Hepatocyte (in vitro differentiated cells): ENCODE data around the gene GABPA. TPM values are rescaled to one million over a fixed set of nuclear protein-coding genes. Genes with fewer than 3 reads are reported as not detected.

Source experiments
- DNase-seq: peaks from one replicate; pipeline ENCODE4 v3.0.0-alpha.2; 2016; ENCODE audit warnings: low spot score
- H2AFZ ChIP-seq: fragments of 200-600 bp; sonication (generic); 2 replicates; pipeline ENCODE4 v1.6.0; 2016; ENCODE audit warnings: antibody characterized with exemption, mild to moderate bottlenecking
- H3K27ac ChIP-seq: fragments of 200-600 bp; sonication (generic); 2 replicates; pipeline ENCODE4 v1.5.1; 2016; ENCODE audit warnings: mild to moderate bottlenecking
- H3K27me3 ChIP-seq: fragments of 200-600 bp; sonication (generic); 2 replicates; pipeline ENCODE4 v1.6.1; 2016
- H3K36me3 ChIP-seq: fragments of 200-600 bp; sonication (generic); replicated peaks from 2 replicates; pipeline ENCODE4 v1.5.1; 2016; ENCODE audit warnings: low read depth; ENCODE audit not compliant: insufficient read depth
- H3K4me1 ChIP-seq: fragments of 200-600 bp; sonication (generic); 2 replicates; pipeline ENCODE4 v1.5.1; 2016; ENCODE audit warnings: mild to moderate bottlenecking, moderate library complexity; ENCODE audit not compliant: insufficient read depth
- H3K4me2 ChIP-seq: fragments of 200-600 bp; sonication (generic); 2 replicates; pipeline ENCODE4 v1.6.0; 2016
- H3K4me3 ChIP-seq: fragments of 200-600 bp; sonication (generic); 2 replicates; pipeline ENCODE4 v1.5.1; 2016; ENCODE audit warnings: mild to moderate bottlenecking
- H3K79me2 ChIP-seq: fragments of 200-600 bp; sonication (generic); 2 replicates; pipeline ENCODE4 v1.6.0; 2017; ENCODE audit warnings: mild to moderate bottlenecking
- H3K9me2 ChIP-seq: fragments of 200-600 bp; sonication (generic); replicated peaks from 2 replicates; pipeline ENCODE4 v1.6.0; 2017; ENCODE audit warnings: mild to moderate bottlenecking; ENCODE audit not compliant: insufficient read depth
- H3K9me3 ChIP-seq: fragments of 200-600 bp; sonication (generic); 2 replicates; pipeline ENCODE4 v1.5.1; 2016; ENCODE audit warnings: low read depth, mild to moderate bottlenecking
- H4K20me1 ChIP-seq: fragments of 200-600 bp; sonication (generic); 2 replicates; pipeline ENCODE4 v1.6.0; 2016; ENCODE audit warnings: mild to moderate bottlenecking; ENCODE audit not compliant: insufficient read depth, poor library complexity, severe bottlenecking
- EZH2 ChIP-seq: fragments of 200-600 bp; sonication (generic); IDR thresholded peaks from 2 replicates; pipeline ENCODE4 v1.6.1; 2016; ENCODE audit warnings: antibody characterized with exemption, mild to moderate bottlenecking, borderline replicate concordance
- EZH2phosphoT487 ChIP-seq: fragments of 200-600 bp; sonication (generic); IDR thresholded peaks from one replicate; pipeline ENCODE4 v1.6.1; 2018; ENCODE audit warnings: antibody characterized with exemption, mild to moderate bottlenecking, low read depth, moderate library complexity; ENCODE audit not compliant: unreplicated experiment, severe bottlenecking
- WGBS: methylation state at CpG from one replicate; pipeline ENCODE4 v1.1.6; 2016; ENCODE audit warnings: low lambda C conversion rate; ENCODE audit errors: missing lambda C conversion rate; 5-methylcytosine and 5-hydroxymethylcytosine counted together
- polyA plus RNA-seq: library from polyadenylated mRNA; unstranded; fragments of >200 nt; fragmentation: Nextera tagmentation; extraction: Ambion mirVana; gene quantifications from 2 replicates; pipeline ENCODE4 v1.2.1, GENCODE V29; 2016
- total RNA-seq: library from RNA; depleted of rRNA; stranded (reverse); fragments of >200 nt; gene quantifications from 2 replicates; pipeline ENCODE4 v1.2.3, GENCODE V29; 2014
- TF ChIP-seq, protein P1 (sequence below): fragments of 200-600 bp; sonication (generic); IDR thresholded peaks from 2 replicates; pipeline ENCODE4 v1.5.1; 2016; ENCODE audit warnings: antibody characterized with exemption, mild to moderate bottlenecking; ENCODE audit not compliant: poor library complexity

GABPA gene
- total and polyA plus RNA-seq, 2 experiments from 2014 or later = 10.7 to 29.8 TPM

- H3K36me3 ChIP-seq = no peaks in the 10 kb centered on the region
- H3K9me3 ChIP-seq = no peaks in the 10 kb centered on the region
- H3K79me2 ChIP-seq = no peaks in the 10 kb centered on the region
- DNase-seq = peak; percentile 91
- H3K4me2 ChIP-seq = peak overlapping the region; percentile 65
- no peaks in the 10 kb centered on the region for H3K4me1 ChIP-seq
- 38% methylated on average over 20 of the region's 20 CpGs for WGBS
- H3K4me3 ChIP-seq = no peak overlapping the region
- H3K27ac ChIP-seq = no peak overlapping the region
- H3K27me3 ChIP-seq = no peaks in the 10 kb centered on the region
- H2AFZ ChIP-seq = no peak overlapping the region
- no peak for TF ChIP-seq EZH2
- TF ChIP-seq, protein P1, sequence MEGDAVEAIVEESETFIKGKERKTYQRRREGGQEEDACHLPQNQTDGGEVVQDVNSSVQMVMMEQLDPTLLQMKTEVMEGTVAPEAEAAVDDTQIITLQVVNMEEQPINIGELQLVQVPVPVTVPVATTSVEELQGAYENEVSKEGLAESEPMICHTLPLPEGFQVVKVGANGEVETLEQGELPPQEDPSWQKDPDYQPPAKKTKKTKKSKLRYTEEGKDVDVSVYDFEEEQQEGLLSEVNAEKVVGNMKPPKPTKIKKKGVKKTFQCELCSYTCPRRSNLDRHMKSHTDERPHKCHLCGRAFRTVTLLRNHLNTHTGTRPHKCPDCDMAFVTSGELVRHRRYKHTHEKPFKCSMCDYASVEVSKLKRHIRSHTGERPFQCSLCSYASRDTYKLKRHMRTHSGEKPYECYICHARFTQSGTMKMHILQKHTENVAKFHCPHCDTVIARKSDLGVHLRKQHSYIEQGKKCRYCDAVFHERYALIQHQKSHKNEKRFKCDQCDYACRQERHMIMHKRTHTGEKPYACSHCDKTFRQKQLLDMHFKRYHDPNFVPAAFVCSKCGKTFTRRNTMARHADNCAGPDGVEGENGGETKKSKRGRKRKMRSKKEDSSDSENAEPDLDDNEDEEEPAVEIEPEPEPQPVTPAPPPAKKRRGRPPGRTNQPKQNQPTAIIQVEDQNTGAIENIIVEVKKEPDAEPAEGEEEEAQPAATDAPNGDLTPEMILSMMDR = peak; percentile 95
- no peaks in the 10 kb centered on the region for H3K9me2 ChIP-seq
- H4K20me1 ChIP-seq = no peaks in the 10 kb centered on the region
These were observed 66.6 kb downstream of the GABPA start for GRCh38 chr21:25801217-25802014.

GRCh38 chr21:25806060-25806459, 71.3 kb downstream of the GABPA start:
- H3K4me3 ChIP-seq = no peak overlapping the region
- H3K4me1 ChIP-seq = no peaks in the 10 kb centered on the region
- H3K27ac ChIP-seq = no peak overlapping the region
- no peaks in the 10 kb centered on the region for H3K9me3 ChIP-seq
- H2AFZ ChIP-seq = no peak overlapping the region
- no peaks in the 10 kb centered on the region for H4K20me1 ChIP-seq
- no peaks in the 10 kb centered on the region for H3K27me3 ChIP-seq
- no peak for DNase-seq
- 84% methylated on average over 4 of the region's 4 CpGs for WGBS
- no peaks in the 10 kb centered on the region for H3K79me2 ChIP-seq
- H3K36me3 ChIP-seq = no peaks in the 10 kb centered on the region
- H3K9me2 ChIP-seq = no peaks in the 10 kb centered on the region
- H3K4me2 ChIP-seq = no peak overlapping the region
- TF ChIP-seq EZH2 (no peak), EZH2phosphoT487 (no peak)
- TF ChIP-seq, protein P1 = no peak

DNA sequence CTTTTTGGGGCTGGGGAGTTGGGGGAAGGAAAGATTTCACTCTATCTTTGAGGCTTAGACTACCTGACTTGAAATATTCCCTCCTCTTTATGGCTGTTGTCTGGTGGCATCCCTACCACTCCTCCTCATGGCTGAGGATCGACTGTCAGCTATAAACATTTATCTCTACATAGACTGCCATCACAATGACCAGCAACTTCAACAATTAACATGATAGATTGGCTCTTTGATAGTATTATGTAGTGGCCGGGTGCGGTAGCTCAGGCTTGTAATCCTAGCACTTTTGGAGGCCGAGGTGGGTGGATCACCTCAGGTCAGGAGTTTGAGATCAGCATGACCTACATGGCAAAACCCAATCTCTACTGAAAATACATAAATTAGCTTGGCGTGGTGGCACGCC, 72.4 kb downstream of the GABPA start:
- no peaks in the 10 kb centered on the region for H3K4me1 ChIP-seq
- H3K4me2 ChIP-seq = no peak overlapping the region
- no peak overlapping the region for H3K4me3 ChIP-seq
- no peak overlapping the region for H3K27ac ChIP-seq
- H4K20me1 ChIP-seq = no peaks in the 10 kb centered on the region
- H3K79me2 ChIP-seq = no peaks in the 10 kb centered on the region
- H3K9me3 ChIP-seq = no peaks in the 10 kb centered on the region
- no peaks in the 10 kb centered on the region for H3K36me3 ChIP-seq
- no peaks in the 10 kb centered on the region for H3K27me3 ChIP-seq
- no peaks in the 10 kb centered on the region for H3K9me2 ChIP-seq
- DNase-seq = no peak
- TF ChIP-seq EZH2phosphoT487 = no peak
- no peak for TF ChIP-seq EZH2
- TF ChIP-seq, protein P1 = no peak
- no peak overlapping the region for H2AFZ ChIP-seq
- WGBS = 87% methylated on average over 6 of the region's 6 CpGs
